Measurements from ENCODE around the gene HDAC4.

DNA sequence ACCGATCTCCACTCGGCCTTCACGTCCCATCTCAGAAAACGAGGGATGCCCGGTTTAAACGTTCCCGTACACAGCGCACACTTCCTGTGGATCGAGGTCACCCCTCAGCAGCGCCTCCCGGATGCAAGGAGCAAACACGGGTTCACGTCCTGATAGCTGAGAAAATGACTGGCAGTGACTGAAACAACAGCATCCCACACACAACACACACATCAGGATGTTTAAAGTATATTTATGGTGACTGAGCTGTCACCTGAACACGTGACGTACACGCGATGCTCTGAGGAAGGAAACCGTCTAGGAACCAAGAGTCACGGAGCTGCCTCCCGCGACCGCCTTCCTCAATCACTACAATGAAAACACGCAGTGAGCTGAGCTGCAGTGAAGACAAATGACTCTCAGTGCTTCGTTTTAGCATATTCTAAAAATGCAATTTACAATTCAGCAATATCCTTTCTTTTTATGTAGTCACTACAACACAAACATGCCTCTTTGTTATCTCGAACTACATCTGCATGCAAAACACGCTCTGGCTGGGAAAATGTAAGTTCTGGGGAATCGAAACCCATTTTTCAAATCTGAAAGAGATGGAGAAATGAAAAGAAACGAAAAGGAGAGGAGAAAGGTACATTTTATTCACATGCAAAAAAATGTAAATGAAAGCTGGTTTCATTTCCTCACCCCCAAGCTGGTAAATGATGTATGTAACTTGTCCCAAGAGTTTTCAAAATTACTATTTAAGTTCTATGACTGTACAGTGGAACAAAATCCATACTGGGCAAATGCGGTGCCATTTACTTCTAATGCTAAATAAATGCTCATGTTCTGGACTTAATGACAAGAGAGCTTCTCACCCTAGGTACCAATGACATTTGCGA, 19.8 kb downstream of the HDAC4 start:
- no peak for TF ChIP-seq EZH2 (IDR thresholded peaks at IDR 0.05; ENCODE audit: insufficient read depth, low read length)
- TF ChIP-seq, protein P1, sequence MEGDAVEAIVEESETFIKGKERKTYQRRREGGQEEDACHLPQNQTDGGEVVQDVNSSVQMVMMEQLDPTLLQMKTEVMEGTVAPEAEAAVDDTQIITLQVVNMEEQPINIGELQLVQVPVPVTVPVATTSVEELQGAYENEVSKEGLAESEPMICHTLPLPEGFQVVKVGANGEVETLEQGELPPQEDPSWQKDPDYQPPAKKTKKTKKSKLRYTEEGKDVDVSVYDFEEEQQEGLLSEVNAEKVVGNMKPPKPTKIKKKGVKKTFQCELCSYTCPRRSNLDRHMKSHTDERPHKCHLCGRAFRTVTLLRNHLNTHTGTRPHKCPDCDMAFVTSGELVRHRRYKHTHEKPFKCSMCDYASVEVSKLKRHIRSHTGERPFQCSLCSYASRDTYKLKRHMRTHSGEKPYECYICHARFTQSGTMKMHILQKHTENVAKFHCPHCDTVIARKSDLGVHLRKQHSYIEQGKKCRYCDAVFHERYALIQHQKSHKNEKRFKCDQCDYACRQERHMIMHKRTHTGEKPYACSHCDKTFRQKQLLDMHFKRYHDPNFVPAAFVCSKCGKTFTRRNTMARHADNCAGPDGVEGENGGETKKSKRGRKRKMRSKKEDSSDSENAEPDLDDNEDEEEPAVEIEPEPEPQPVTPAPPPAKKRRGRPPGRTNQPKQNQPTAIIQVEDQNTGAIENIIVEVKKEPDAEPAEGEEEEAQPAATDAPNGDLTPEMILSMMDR (IDR thresholded peaks at IDR 0.05; ENCODE audit: insufficient read depth, low read depth, low read length): no peak
